H9 (cell line): Measurements from ENCODE around the gene RFFL. TPM values are rescaled to one million over a fixed set of nuclear protein-coding genes. Genes with fewer than 3 reads are reported as not detected.

Experiments
- DNase-seq: peaks from one replicate; pipeline ENCODE4 v3.0.0-alpha.2; 2017
- H2AFZ ChIP-seq: one replicate; pipeline ENCODE4 v1.6.1; 2013; ENCODE audit warnings: mild to moderate bottlenecking, low read length, control low read depth, moderate library complexity
- H2AK5ac ChIP-seq: 2 replicates; pipeline ENCODE4 v1.6.1; 2013; ENCODE audit warnings: low read length, control low read depth, mixed read lengths; ENCODE audit not compliant: insufficient read length
- H2BK120ac ChIP-seq: one replicate; pipeline ENCODE4 v1.6.1; 2013; ENCODE audit warnings: low read depth, mild to moderate bottlenecking, low read length, control low read depth, inconsistent platforms; ENCODE audit not compliant: poor library complexity, severe bottlenecking
- H2BK12ac ChIP-seq: 2 replicates; pipeline ENCODE4 v1.6.1; 2013; ENCODE audit warnings: low read length, control low read depth, mixed read lengths, low read depth; ENCODE audit not compliant: insufficient read length
- H2BK15ac ChIP-seq: 2 replicates; pipeline ENCODE4 v1.6.1; 2013; ENCODE audit warnings: low read depth, low read length, control low read depth
- H2BK20ac ChIP-seq: one replicate; pipeline ENCODE4 v1.6.1; 2013; ENCODE audit warnings: low read depth, mild to moderate bottlenecking, low read length, control low read depth, inconsistent platforms; ENCODE audit not compliant: poor library complexity, severe bottlenecking
- H2BK5ac ChIP-seq: 2 replicates; pipeline ENCODE4 v1.6.1; 2013; ENCODE audit warnings: low read length, control low read depth, mixed read lengths; ENCODE audit not compliant: insufficient read length
- H3K14ac ChIP-seq: 2 replicates; pipeline ENCODE4 v1.6.1; 2013; ENCODE audit warnings: low read length, control low read depth; ENCODE audit not compliant: insufficient read depth
- H3K18ac ChIP-seq: 2 replicates; pipeline ENCODE4 v1.6.1; 2013; ENCODE audit warnings: low read depth, mild to moderate bottlenecking, mixed read lengths, low read length, control low read depth; ENCODE audit not compliant: insufficient read length
- H3K23ac ChIP-seq: 2 replicates; pipeline ENCODE4 v1.6.1; 2013; ENCODE audit warnings: low read length, control low read depth, mixed read lengths, low read depth; ENCODE audit not compliant: insufficient read length
- H3K23me2 ChIP-seq: 2 replicates; pipeline ENCODE4 v1.6.1; 2013; ENCODE audit warnings: low read depth, mild to moderate bottlenecking, mixed read lengths, low read length, control low read depth; ENCODE audit not compliant: insufficient read length, poor library complexity, severe bottlenecking
- H3K27ac ChIP-seq: 2 replicates; pipeline ENCODE4 v1.5.1; 2013; ENCODE audit warnings: low read length, control low read depth, mixed read lengths, low read depth; ENCODE audit not compliant: insufficient read length
- H3K27me3 ChIP-seq: 2 replicates; pipeline ENCODE4 v1.6.1; 2013; ENCODE audit warnings: low read length, control low read depth, inconsistent platforms; ENCODE audit not compliant: insufficient read depth
- H3K4ac ChIP-seq: 2 replicates; pipeline ENCODE4 v1.6.1; 2013; ENCODE audit warnings: low read depth, mild to moderate bottlenecking, control low read depth, inconsistent platforms, low read length, moderate library complexity
- H3K4me1 ChIP-seq: 2 replicates; pipeline ENCODE4 v1.6.1; 2013; ENCODE audit warnings: low read length, control low read depth, inconsistent platforms; ENCODE audit not compliant: insufficient read depth
- H3K4me2 ChIP-seq: 2 replicates; pipeline ENCODE4 v1.6.1; 2013; ENCODE audit warnings: low read length, control low read depth, mixed read lengths; ENCODE audit not compliant: insufficient read length, insufficient read depth
- H3K56ac ChIP-seq: 2 replicates; pipeline ENCODE4 v1.6.1; 2013; ENCODE audit warnings: low read depth, mild to moderate bottlenecking, mixed read lengths, low read length, control low read depth; ENCODE audit not compliant: insufficient read length
- H3K79me1 ChIP-seq: 2 replicates; pipeline ENCODE4 v1.6.1; 2013; ENCODE audit warnings: low read depth, mild to moderate bottlenecking, moderate library complexity, low read length, control low read depth, inconsistent platforms; ENCODE audit not compliant: insufficient read depth, poor library complexity, severe bottlenecking
- H3K79me2 ChIP-seq: 2 replicates; pipeline ENCODE4 v1.6.1; 2013; ENCODE audit warnings: low read length, control low read depth, inconsistent platforms; ENCODE audit not compliant: insufficient read depth
- H3K9ac ChIP-seq: 2 replicates; pipeline ENCODE4 v1.6.1; 2013; ENCODE audit warnings: low read length, control low read depth, mixed read lengths; ENCODE audit not compliant: insufficient read length; ENCODE audit errors: extremely low read depth
- H3K9me3 ChIP-seq: one replicate; pipeline ENCODE4 v1.6.1; 2013; ENCODE audit warnings: low read depth, low read length, inconsistent platforms; ENCODE audit not compliant: control insufficient read depth
- H3T11ph ChIP-seq: one replicate; pipeline ENCODE4 v1.6.1; 2013; ENCODE audit warnings: mild to moderate bottlenecking, low read length, control low read depth, inconsistent platforms
- H4K20me1 ChIP-seq: one replicate; pipeline ENCODE4 v1.6.1; 2013; ENCODE audit not compliant: control insufficient read depth, insufficient read length, insufficient read depth
- H4K5ac ChIP-seq: 2 replicates; pipeline ENCODE4 v1.6.1; 2013; ENCODE audit warnings: low read depth, mild to moderate bottlenecking, mixed read lengths, low read length, control low read depth; ENCODE audit not compliant: insufficient read length
- H4K8ac ChIP-seq: replicated peaks from 2 replicates; pipeline ENCODE4 v1.6.1; 2013; ENCODE audit warnings: low read length, control low read depth, mixed read lengths, low read depth; ENCODE audit not compliant: insufficient read length
- H4K91ac ChIP-seq: 2 replicates; pipeline ENCODE4 v1.6.1; 2013; ENCODE audit warnings: low read depth, mild to moderate bottlenecking, moderate library complexity, mixed read lengths, low read length, control low read depth; ENCODE audit not compliant: insufficient read length
- H3K27ac Mint-ChIP-seq, 3 experiments: 2 replicates in 2 of 3; 3 replicates in 1 of 3; pipeline ENCODE4 v1.8.0; 2020 to 2021; ENCODE audit warnings: mixed read lengths in 3 of 3, mild to moderate bottlenecking in 1 of 3, moderate library complexity in 1 of 3
- H3K27me3 Mint-ChIP-seq: 2 replicates; pipeline ENCODE4 v1.8.0; 2021; ENCODE audit warnings: low read depth, mild to moderate bottlenecking, moderate library complexity, mixed read lengths
- H3K36me3 Mint-ChIP-seq, 3 experiments: 2 replicates in 2 of 3; 3 replicates in 1 of 3; pipeline ENCODE4 v1.8.0; 2020 to 2021; ENCODE audit warnings: low read depth in 3 of 3, mixed read lengths in 3 of 3; ENCODE audit not compliant: insufficient read depth in 1 of 3
- H3K4me1 Mint-ChIP-seq, 2 experiments: 2 replicates each; pipeline ENCODE4 v1.8.0; 2020; ENCODE audit warnings: mixed read lengths in 2 of 2
- H3K4me3 Mint-ChIP-seq, 2 experiments: 2 replicates in 1 of 2; 3 replicates in 1 of 2; pipeline ENCODE4 v1.8.0; 2020 to 2021; ENCODE audit warnings: mild to moderate bottlenecking in 2 of 2, mixed read lengths in 2 of 2, moderate library complexity in 1 of 2
- H3K9me3 Mint-ChIP-seq, 2 experiments: 2 replicates in 1 of 2; 3 replicates in 1 of 2; pipeline ENCODE4 v1.8.0; 2020; ENCODE audit warnings: mild to moderate bottlenecking in 2 of 2, mixed read lengths in 2 of 2, moderate library complexity in 1 of 2
- WGBS: extraction: QIAGEN DNeasy Blood & Tissue Kit; methylation state at CpG from one replicate; pipeline ENCODE4 v1.1.7; 2013; ENCODE audit warnings: missing lambda C conversion rate, low lambda C conversion rate, mixed read lengths; ENCODE audit not compliant: insufficient read length; ENCODE audit errors: extremely low coverage; 5-methylcytosine and 5-hydroxymethylcytosine counted together
- total RNA-seq: library from RNA; stranded (reverse); gene quantifications from 2 replicates; pipeline ENCODE4 v1.2.1, GENCODE V29; 2021
- TF ChIP-seq, protein P1 (sequence below): fragments of 200-600 bp; sonication (generic); conservative IDR thresholded peaks from 3 replicates; pipeline ENCODE4 v1.8.0; 2021; ENCODE audit warnings: antibody characterized with exemption, mild to moderate bottlenecking

RFFL gene
- total RNA-seq, 1 experiment from 2014 or later: 21.1 TPM

GRCh38 chr17:35056013-35056412 lies 7.5 kb downstream of the RFFL start:
- Histone ChIP-seq H2BK120ac (no peak overlapping the region), H2AK5ac (no peak overlapping the region), H3K9ac (no peak overlapping the region), H2BK5ac (no peak overlapping the region), H3K9me3 (no peaks in the 10 kb centered on the region), H3K79me1 (no peaks in the 10 kb centered on the region), H3K27ac (no peak overlapping the region), H4K8ac (no peak overlapping the region), H3K14ac (no peak overlapping the region), H4K20me1 (no peaks in the 10 kb centered on the region), H2BK12ac (no peak overlapping the region), H3K18ac (no peak overlapping the region), H3K23me2 (no peaks in the 10 kb centered on the region), H3K27me3 (no peaks in the 10 kb centered on the region), H3K4ac (no peak overlapping the region), H3K56ac (no peak overlapping the region), H3K4me2 (no peak overlapping the region), H4K91ac (no peak overlapping the region), H4K5ac (no peak overlapping the region), H3T11ph (no peak overlapping the region), H2AFZ (no peak overlapping the region), H2BK15ac (no peak overlapping the region), H3K79me2 (no peaks in the 10 kb centered on the region), H3K23ac (no peak overlapping the region), H3K4me1 (no peaks in the 10 kb centered on the region), H2BK20ac (no peak overlapping the region)
- Mint-ChIP-seq H3K36me3 (no peaks in the 10 kb centered on the region; a peak in 2 of 7 replicates), H3K27ac (peak overlapping the region in 2 of 3 experiments; percentile 3 to 17; a peak in 3 of 7 replicates), H3K27me3 (no peaks in the 10 kb centered on the region), H3K4me3 (no peak overlapping the region), H3K4me1 (peaks cover 23 to 25% of the 10 kb centered on the region in 2 experiments), H3K9me3 (no peaks in the 10 kb centered on the region)
- WGBS: no CpG with 5 or more reads among the region's 3 CpGs
- DNase-seq: peak; percentile 44
- TF ChIP-seq, protein P1, sequence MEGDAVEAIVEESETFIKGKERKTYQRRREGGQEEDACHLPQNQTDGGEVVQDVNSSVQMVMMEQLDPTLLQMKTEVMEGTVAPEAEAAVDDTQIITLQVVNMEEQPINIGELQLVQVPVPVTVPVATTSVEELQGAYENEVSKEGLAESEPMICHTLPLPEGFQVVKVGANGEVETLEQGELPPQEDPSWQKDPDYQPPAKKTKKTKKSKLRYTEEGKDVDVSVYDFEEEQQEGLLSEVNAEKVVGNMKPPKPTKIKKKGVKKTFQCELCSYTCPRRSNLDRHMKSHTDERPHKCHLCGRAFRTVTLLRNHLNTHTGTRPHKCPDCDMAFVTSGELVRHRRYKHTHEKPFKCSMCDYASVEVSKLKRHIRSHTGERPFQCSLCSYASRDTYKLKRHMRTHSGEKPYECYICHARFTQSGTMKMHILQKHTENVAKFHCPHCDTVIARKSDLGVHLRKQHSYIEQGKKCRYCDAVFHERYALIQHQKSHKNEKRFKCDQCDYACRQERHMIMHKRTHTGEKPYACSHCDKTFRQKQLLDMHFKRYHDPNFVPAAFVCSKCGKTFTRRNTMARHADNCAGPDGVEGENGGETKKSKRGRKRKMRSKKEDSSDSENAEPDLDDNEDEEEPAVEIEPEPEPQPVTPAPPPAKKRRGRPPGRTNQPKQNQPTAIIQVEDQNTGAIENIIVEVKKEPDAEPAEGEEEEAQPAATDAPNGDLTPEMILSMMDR: no peak
